ENCODE measurements around the gene PHF5A. TPM values are rescaled to one million over a fixed set of nuclear protein-coding genes. Genes with fewer than 3 reads are reported as not detected.

PHF5A gene
- total RNA-seq, 1 donor = 38.4 TPM

GRCh38 chr22:41478473-41478872, 10.0 kb upstream of the PHF5A start:
- Histone ChIP-seq H2AFZ (ENCODE audit: low read length) (no peak overlapping the region), H4K20me1 (ENCODE audit: insufficient read depth, low read length) (peaks cover 48% of the 10 kb centered on the region), H3K79me2 (ENCODE audit: insufficient read depth, low read length) (peaks cover 71% of the 10 kb centered on the region), H3K4me2 (ENCODE audit: insufficient read depth, low read length) (no peak overlapping the region), H3K27me3 (ENCODE audit: insufficient read depth, low read length) (no peaks in the 10 kb centered on the region), H3K27ac (ENCODE audit: low read depth, low read length) (peak overlapping the region; percentile 85), H3K4me1 (ENCODE audit: insufficient read depth, low read length) (peaks cover 49% of the 10 kb centered on the region), H3K9me3 (ENCODE audit: low read depth, low read length) (no peaks in the 10 kb centered on the region), H3K4me3 (ENCODE audit: insufficient read depth, low read length) (no peak overlapping the region), H3K36me3 (ENCODE audit: insufficient read depth, low read length) (no peaks in the 10 kb centered on the region)
- no peak for TF ChIP-seq CTCF (IDR thresholded peaks at IDR 0.05; ENCODE audit: extremely low read depth, low read depth, low read length)
- DNase-seq (ENCODE audit: insufficient read length, low spot score, missing footprints) = no peak

GRCh38 chr22:41474872-41475451, 6.5 kb upstream of the PHF5A start:
- DNase-seq (ENCODE audit: insufficient read length, low spot score, missing footprints) = no peak
- no peak for TF ChIP-seq CTCF (IDR thresholded peaks at IDR 0.05; ENCODE audit: extremely low read depth, low read depth, low read length)
- H2AFZ ChIP-seq (ENCODE audit: low read length) = no peak overlapping the region
- no peak overlapping the region for H3K27ac ChIP-seq (ENCODE audit: low read depth, low read length)
- no peak overlapping the region for H3K4me2 ChIP-seq (ENCODE audit: insufficient read depth, low read length)
- H3K4me1 ChIP-seq (ENCODE audit: insufficient read depth, low read length) = peaks cover 18% of the 10 kb centered on the region
- H3K27me3 ChIP-seq (ENCODE audit: insufficient read depth, low read length) = no peaks in the 10 kb centered on the region
- H4K20me1 ChIP-seq (ENCODE audit: insufficient read depth, low read length) = peaks cover 21% of the 10 kb centered on the region
- no peak overlapping the region for H3K4me3 ChIP-seq (ENCODE audit: insufficient read depth, low read length)
- H3K79me2 ChIP-seq (ENCODE audit: insufficient read depth, low read length) = peaks cover 85% of the 10 kb centered on the region
- H3K9me3 ChIP-seq (ENCODE audit: low read depth, low read length) = no peaks in the 10 kb centered on the region
- no peaks in the 10 kb centered on the region for H3K36me3 ChIP-seq (ENCODE audit: insufficient read depth, low read length)

GRCh38 chr22:41471568-41471967, 3.1 kb upstream of the PHF5A start:
- no peak overlapping the region for H3K4me2 ChIP-seq (ENCODE audit: insufficient read depth, low read length)
- H3K27me3 ChIP-seq (ENCODE audit: insufficient read depth, low read length) = no peaks in the 10 kb centered on the region
- H3K79me2 ChIP-seq (ENCODE audit: insufficient read depth, low read length) = peaks cover 90% of the 10 kb centered on the region
- TF ChIP-seq CTCF (IDR thresholded peaks at IDR 0.05; ENCODE audit: extremely low read depth, low read depth, low read length) = no peak
- H2AFZ ChIP-seq (ENCODE audit: low read length) = no peak overlapping the region
- H3K4me3 ChIP-seq (ENCODE audit: insufficient read depth, low read length) = no peak overlapping the region
- peaks cover 20% of the 10 kb centered on the region for H3K4me1 ChIP-seq (ENCODE audit: insufficient read depth, low read length)
- no peaks in the 10 kb centered on the region for H3K9me3 ChIP-seq (ENCODE audit: low read depth, low read length)
- no peak for DNase-seq (ENCODE audit: insufficient read length, low spot score, missing footprints)
- peaks cover 7% of the 10 kb centered on the region for H4K20me1 ChIP-seq (ENCODE audit: insufficient read depth, low read length)
- H3K36me3 ChIP-seq (ENCODE audit: insufficient read depth, low read length) = peaks cover 13% of the 10 kb centered on the region
- no peak overlapping the region for H3K27ac ChIP-seq (ENCODE audit: low read depth, low read length)

- no peak for TF ChIP-seq CTCF (IDR thresholded peaks at IDR 0.05; ENCODE audit: extremely low read depth, low read depth, low read length)
- no peak for DNase-seq (ENCODE audit: insufficient read length, low spot score, missing footprints)
- no peaks in the 10 kb centered on the region for H3K27me3 ChIP-seq (ENCODE audit: insufficient read depth, low read length)
- no peaks in the 10 kb centered on the region for H3K9me3 ChIP-seq (ENCODE audit: low read depth, low read length)
- H3K27ac ChIP-seq (ENCODE audit: low read depth, low read length) = no peak overlapping the region
- H3K4me3 ChIP-seq (ENCODE audit: insufficient read depth, low read length) = no peak overlapping the region
- peaks cover 20% of the 10 kb centered on the region for H3K4me1 ChIP-seq (ENCODE audit: insufficient read depth, low read length)
- H3K4me2 ChIP-seq (ENCODE audit: insufficient read depth, low read length) = no peak overlapping the region
- peaks cover 7% of the 10 kb centered on the region for H4K20me1 ChIP-seq (ENCODE audit: insufficient read depth, low read length)
- H3K79me2 ChIP-seq (ENCODE audit: insufficient read depth, low read length) = peaks cover 91% of the 10 kb centered on the region
- H3K36me3 ChIP-seq (ENCODE audit: insufficient read depth, low read length) = peaks cover 19% of the 10 kb centered on the region
- no peak overlapping the region for H2AFZ ChIP-seq (ENCODE audit: low read length)
Measured at GRCh38 chr22:41470886-41471285, 2.4 kb upstream of the PHF5A start.

Data from osteoblast (primary cell).